OCI-LY3 (cell line): ENCODE data around the gene SLF2.

ENCODE experiments used
- H2AFZ ChIP-seq: fragments of 200-600, 300-600 bp; shearing (Covaris generic); 2 replicates; pipeline ENCODE4 v1.6.0; 2014; ENCODE audit warnings: antibody characterized with exemption, low read depth, low read length
- H3K27ac ChIP-seq: fragments of 200-600, 300-600 bp; sonication (generic); 2 replicates; pipeline ENCODE4 v1.5.1; 2014; ENCODE audit warnings: mild to moderate bottlenecking, low read length, moderate library complexity, mixed read lengths
- H3K27me3 ChIP-seq: fragments of 200-600, 300-600 bp; sonication (generic); 2 replicates; pipeline ENCODE4 v1.6.1; 2014; ENCODE audit warnings: low read depth, low read length, mixed read lengths
- H3K36me3 ChIP-seq: fragments of 200-600, 300-600 bp; sonication (generic); replicated peaks from 2 replicates; pipeline ENCODE3; 2014; ENCODE audit warnings: low read depth, low read length, mixed read lengths
- H3K4me1 ChIP-seq: fragments of 300-600, 200-600 bp; sonication (generic); 2 replicates; pipeline ENCODE4 v1.6.1; 2014; ENCODE audit warnings: low read length, mixed read lengths
- H3K4me2 ChIP-seq: fragments of 200-600, 300-600 bp; sonication (generic); 2 replicates; pipeline ENCODE4 v1.6.1; 2014; ENCODE audit warnings: low read length, mixed read lengths
- H3K4me3 ChIP-seq: fragments of 300-600, 200-600 bp; sonication (generic); 2 replicates; pipeline ENCODE4 v1.5.1; 2014; ENCODE audit warnings: antibody characterized with exemption, mild to moderate bottlenecking, low read length, moderate library complexity
- H3K79me2 ChIP-seq: fragments of 300-600, 200-600 bp; shearing (Covaris generic); 2 replicates; pipeline ENCODE4 v1.6.1; 2014; ENCODE audit warnings: mild to moderate bottlenecking, low read length, mixed read lengths
- H3K9ac ChIP-seq: fragments of 300-600, 200-600 bp; shearing (Covaris generic); 2 replicates; pipeline ENCODE4 v1.6.0; 2014; ENCODE audit warnings: mild to moderate bottlenecking, low read length, moderate library complexity
- H3K9me3 ChIP-seq: fragments of 200-600, 300-600 bp; shearing (Covaris generic); 2 replicates; pipeline ENCODE4 v1.6.1; 2014; ENCODE audit warnings: low read length, mixed read lengths; ENCODE audit not compliant: insufficient read depth
- H4K20me1 ChIP-seq: fragments of 200-600, 300-600 bp; sonication (generic); 2 replicates; pipeline ENCODE4 v1.6.1; 2016; ENCODE audit warnings: low read length, mixed read lengths; ENCODE audit not compliant: insufficient read depth
- EZH2phosphoT487 ChIP-seq: fragments of 200-600 bp; shearing (Covaris generic); IDR thresholded peaks from 2 replicates; pipeline ENCODE4 v1.6.1; 2018; ENCODE audit warnings: antibody characterized with exemption, mixed run types, low read depth
- TF ChIP-seq, protein P1 (sequence below): fragments of 200-600, 300-600 bp; sonication (generic); IDR thresholded peaks from 2 replicates; pipeline ENCODE4 v1.5.1; 2014; ENCODE audit warnings: antibody characterized with exemption, low read length, low read depth

Gene SLF2

GRCh38 chr10:100983868-100984671, 71.3 kb downstream of the SLF2 start:
- H3K4me1 ChIP-seq: peaks cover 18% of the 10 kb centered on the region
- peaks cover 33% of the 10 kb centered on the region for H3K79me2 ChIP-seq
- H3K27ac ChIP-seq: no peak overlapping the region
- H3K9ac ChIP-seq: no peak overlapping the region
- no peaks in the 10 kb centered on the region for H3K9me3 ChIP-seq
- no peak for TF ChIP-seq EZH2phosphoT487
- TF ChIP-seq, protein P1, sequence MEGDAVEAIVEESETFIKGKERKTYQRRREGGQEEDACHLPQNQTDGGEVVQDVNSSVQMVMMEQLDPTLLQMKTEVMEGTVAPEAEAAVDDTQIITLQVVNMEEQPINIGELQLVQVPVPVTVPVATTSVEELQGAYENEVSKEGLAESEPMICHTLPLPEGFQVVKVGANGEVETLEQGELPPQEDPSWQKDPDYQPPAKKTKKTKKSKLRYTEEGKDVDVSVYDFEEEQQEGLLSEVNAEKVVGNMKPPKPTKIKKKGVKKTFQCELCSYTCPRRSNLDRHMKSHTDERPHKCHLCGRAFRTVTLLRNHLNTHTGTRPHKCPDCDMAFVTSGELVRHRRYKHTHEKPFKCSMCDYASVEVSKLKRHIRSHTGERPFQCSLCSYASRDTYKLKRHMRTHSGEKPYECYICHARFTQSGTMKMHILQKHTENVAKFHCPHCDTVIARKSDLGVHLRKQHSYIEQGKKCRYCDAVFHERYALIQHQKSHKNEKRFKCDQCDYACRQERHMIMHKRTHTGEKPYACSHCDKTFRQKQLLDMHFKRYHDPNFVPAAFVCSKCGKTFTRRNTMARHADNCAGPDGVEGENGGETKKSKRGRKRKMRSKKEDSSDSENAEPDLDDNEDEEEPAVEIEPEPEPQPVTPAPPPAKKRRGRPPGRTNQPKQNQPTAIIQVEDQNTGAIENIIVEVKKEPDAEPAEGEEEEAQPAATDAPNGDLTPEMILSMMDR: no peak
- H3K4me3 ChIP-seq: no peak overlapping the region
- peaks cover under 1% of the 10 kb centered on the region for H3K36me3 ChIP-seq
- H3K4me2 ChIP-seq: no peak overlapping the region
- H2AFZ ChIP-seq: no peak overlapping the region
- no peaks in the 10 kb centered on the region for H4K20me1 ChIP-seq
- H3K27me3 ChIP-seq: no peaks in the 10 kb centered on the region

- H3K4me2 ChIP-seq: no peak overlapping the region
- H3K79me2 ChIP-seq: peaks cover 39% of the 10 kb centered on the region
- H3K4me1 ChIP-seq: peaks cover 18% of the 10 kb centered on the region
- no peak overlapping the region for H3K27ac ChIP-seq
- no peak overlapping the region for H3K9ac ChIP-seq
- no peak overlapping the region for H2AFZ ChIP-seq
- H3K9me3 ChIP-seq: no peaks in the 10 kb centered on the region
- no peaks in the 10 kb centered on the region for H4K20me1 ChIP-seq
- peaks cover 6% of the 10 kb centered on the region for H3K36me3 ChIP-seq
- no peaks in the 10 kb centered on the region for H3K27me3 ChIP-seq
- TF ChIP-seq, protein P1: no peak
- TF ChIP-seq EZH2phosphoT487: no peak
- no peak overlapping the region for H3K4me3 ChIP-seq
These were observed 72.0 kb downstream of the SLF2 start for GRCh38 chr10:100984672-100985177.

DNA sequence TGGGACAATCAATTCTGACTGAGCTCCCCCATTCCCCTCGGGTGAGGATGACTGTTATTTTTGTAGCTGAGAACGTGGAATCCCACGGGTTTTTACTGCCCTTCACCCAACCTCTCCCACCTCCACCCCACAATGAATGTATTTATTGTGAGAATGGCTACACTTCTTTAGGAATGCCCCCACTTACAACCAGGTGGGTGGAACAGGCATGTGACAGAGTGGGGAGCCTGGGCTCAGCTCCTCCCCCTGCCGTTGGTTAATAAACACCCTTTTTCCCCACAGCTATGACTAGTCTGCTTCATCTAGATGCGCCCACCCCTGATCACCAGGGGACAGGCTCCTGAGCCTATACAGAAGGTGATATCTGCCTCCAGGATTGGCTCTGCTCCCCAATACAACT, 72.6 kb downstream of the SLF2 start:
- no peaks in the 10 kb centered on the region for H3K27me3 ChIP-seq
- H3K79me2 ChIP-seq: peaks cover 45% of the 10 kb centered on the region
- no peak overlapping the region for H3K27ac ChIP-seq
- no peaks in the 10 kb centered on the region for H4K20me1 ChIP-seq
- no peak overlapping the region for H2AFZ ChIP-seq
- no peak overlapping the region for H3K9ac ChIP-seq
- TF ChIP-seq EZH2phosphoT487: no peak
- TF ChIP-seq, protein P1: no peak
- H3K4me1 ChIP-seq: peaks cover 18% of the 10 kb centered on the region
- H3K4me3 ChIP-seq: no peak overlapping the region
- peaks cover 9% of the 10 kb centered on the region for H3K36me3 ChIP-seq
- H3K9me3 ChIP-seq: no peaks in the 10 kb centered on the region
- no peak overlapping the region for H3K4me2 ChIP-seq

DNA sequence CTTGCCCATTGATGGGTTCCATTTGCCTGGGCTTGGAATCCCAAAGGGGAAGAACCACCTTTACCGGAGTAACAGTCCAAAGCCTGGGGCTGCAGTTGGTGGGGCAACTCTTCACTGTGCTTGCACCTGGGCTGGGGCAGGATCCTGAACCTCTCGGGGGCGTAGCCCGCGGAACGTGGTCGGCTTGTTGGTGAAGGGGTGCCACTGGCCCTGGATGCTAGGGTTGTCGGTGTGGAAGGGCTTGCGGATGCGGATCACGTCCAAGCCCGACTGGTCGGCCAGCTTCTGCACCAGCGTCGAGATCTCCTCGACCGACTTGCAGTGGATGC, 73.8 kb downstream of the SLF2 start:
- no peaks in the 10 kb centered on the region for H3K9me3 ChIP-seq
- peaks cover 19% of the 10 kb centered on the region for H3K36me3 ChIP-seq
- H3K9ac ChIP-seq: peak overlapping the region; percentile 76
- no peaks in the 10 kb centered on the region for H4K20me1 ChIP-seq
- H3K79me2 ChIP-seq: peaks cover 57% of the 10 kb centered on the region
- H3K4me1 ChIP-seq: peaks cover 18% of the 10 kb centered on the region
- H2AFZ ChIP-seq: no peak overlapping the region
- no peak overlapping the region for H3K27ac ChIP-seq
- no peak for TF ChIP-seq EZH2phosphoT487
- TF ChIP-seq, protein P1: no peak
- H3K4me2 ChIP-seq: peak overlapping the region; percentile 96
- H3K27me3 ChIP-seq: no peaks in the 10 kb centered on the region
- H3K4me3 ChIP-seq: peak overlapping the region; percentile 93
